Type B pancreatic cell (in vitro differentiated cells): ENCODE measurements around the gene UBASH3B. TPM values are rescaled to one million over a fixed set of nuclear protein-coding genes. Genes with fewer than 3 reads are reported as not detected.

Source experiments
- DNase-seq: peaks from one replicate; pipeline ENCODE4 v3.0.0; 2021; ENCODE audit warnings: mixed read lengths; ENCODE audit not compliant: unreplicated experiment; ENCODE audit errors: extremely low spot score
- H3K27ac Mint-ChIP-seq: 2 replicates; pipeline ENCODE4 v1.8.0; 2021; ENCODE audit warnings: mild to moderate bottlenecking, mixed read lengths
- H3K27me3 Mint-ChIP-seq: 2 replicates; pipeline ENCODE4 v1.8.0; 2021; ENCODE audit warnings: mixed read lengths
- H3K36me3 Mint-ChIP-seq: 2 replicates; pipeline ENCODE4 v1.8.0; 2021; ENCODE audit warnings: mixed read lengths
- H3K4me1 Mint-ChIP-seq: one replicate; pipeline ENCODE4 v1.8.0; 2021; ENCODE audit warnings: mixed read lengths; ENCODE audit not compliant: unreplicated experiment
- H3K4me3 Mint-ChIP-seq: 2 replicates; pipeline ENCODE4 v1.8.0; 2021; ENCODE audit warnings: mild to moderate bottlenecking, mixed read lengths
- H3K9me3 Mint-ChIP-seq: 2 replicates; pipeline ENCODE4 v1.8.0; 2021; ENCODE audit warnings: mixed read lengths
- total RNA-seq: library from RNA; stranded (reverse); gene quantifications from 2 replicates; pipeline ENCODE4 v1.2.1, GENCODE V29; 2021; ENCODE audit warnings: low replicate concordance
- TF ChIP-seq, protein P1 (sequence below): fragments of 200-600 bp; sonication (generic); conservative IDR thresholded peaks from 2 replicates; pipeline ENCODE4 v1.5.0; 2021; ENCODE audit warnings: antibody characterized with exemption, mild to moderate bottlenecking

The UBASH3B gene
- total RNA-seq, 1 donor from 2014 or later, result 8.6 TPM

DNA sequence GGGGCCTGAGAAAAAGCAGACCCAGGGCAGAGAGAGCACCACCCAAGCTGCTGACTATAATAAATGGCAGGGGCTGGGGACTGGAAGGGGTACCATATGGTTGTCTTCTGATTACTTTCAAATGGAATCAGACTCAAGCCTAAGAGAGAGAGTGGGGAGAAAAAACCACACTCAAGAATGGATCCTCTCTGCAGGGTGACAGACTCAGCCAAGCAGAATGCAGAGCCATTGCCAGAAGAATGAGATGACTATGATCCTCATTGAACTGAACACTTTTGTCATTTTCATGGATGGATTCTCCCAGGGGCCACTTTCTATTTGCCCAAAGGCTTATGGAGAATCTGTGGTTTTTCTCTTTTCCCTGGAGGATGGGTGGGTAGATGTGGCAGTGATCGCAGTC is 8.7 kb downstream of the UBASH3B start:
- Mint-ChIP-seq H3K27me3 (peaks cover 12% of the 10 kb centered on the region), H3K4me3 (no peak overlapping the region), H3K36me3 (peaks cover 2% of the 10 kb centered on the region), H3K9me3 (peaks cover 2% of the 10 kb centered on the region), H3K4me1 (peaks cover 10% of the 10 kb centered on the region), H3K27ac (no peak overlapping the region)
- no peak for DNase-seq
- TF ChIP-seq, protein P1, sequence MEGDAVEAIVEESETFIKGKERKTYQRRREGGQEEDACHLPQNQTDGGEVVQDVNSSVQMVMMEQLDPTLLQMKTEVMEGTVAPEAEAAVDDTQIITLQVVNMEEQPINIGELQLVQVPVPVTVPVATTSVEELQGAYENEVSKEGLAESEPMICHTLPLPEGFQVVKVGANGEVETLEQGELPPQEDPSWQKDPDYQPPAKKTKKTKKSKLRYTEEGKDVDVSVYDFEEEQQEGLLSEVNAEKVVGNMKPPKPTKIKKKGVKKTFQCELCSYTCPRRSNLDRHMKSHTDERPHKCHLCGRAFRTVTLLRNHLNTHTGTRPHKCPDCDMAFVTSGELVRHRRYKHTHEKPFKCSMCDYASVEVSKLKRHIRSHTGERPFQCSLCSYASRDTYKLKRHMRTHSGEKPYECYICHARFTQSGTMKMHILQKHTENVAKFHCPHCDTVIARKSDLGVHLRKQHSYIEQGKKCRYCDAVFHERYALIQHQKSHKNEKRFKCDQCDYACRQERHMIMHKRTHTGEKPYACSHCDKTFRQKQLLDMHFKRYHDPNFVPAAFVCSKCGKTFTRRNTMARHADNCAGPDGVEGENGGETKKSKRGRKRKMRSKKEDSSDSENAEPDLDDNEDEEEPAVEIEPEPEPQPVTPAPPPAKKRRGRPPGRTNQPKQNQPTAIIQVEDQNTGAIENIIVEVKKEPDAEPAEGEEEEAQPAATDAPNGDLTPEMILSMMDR, result no peak

DNA sequence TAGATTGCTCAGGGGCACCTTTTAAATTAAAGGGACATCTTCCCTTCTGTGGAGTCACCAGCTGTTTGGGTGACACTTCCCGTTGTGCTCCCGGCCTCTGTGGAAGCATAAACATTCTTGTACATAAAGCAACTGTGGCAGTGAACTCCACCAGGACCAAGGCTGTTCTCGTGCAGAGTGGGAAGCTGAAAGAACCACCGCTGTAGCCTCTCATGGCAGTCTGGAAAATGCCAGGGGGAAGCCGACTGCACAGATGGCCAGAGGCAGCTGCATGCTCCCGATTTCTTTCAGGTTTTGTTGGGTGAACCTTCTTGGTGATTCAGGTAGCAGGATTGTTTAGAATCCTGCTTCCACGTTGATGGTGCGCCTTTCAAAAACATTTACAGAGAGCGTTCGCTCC is 10.3 kb downstream of the UBASH3B start:
- H3K27ac Mint-ChIP-seq, result no peak overlapping the region
- no peak overlapping the region for H3K4me3 Mint-ChIP-seq
- peaks cover 2% of the 10 kb centered on the region for H3K27me3 Mint-ChIP-seq
- peaks cover 4% of the 10 kb centered on the region for H3K36me3 Mint-ChIP-seq
- peaks cover 3% of the 10 kb centered on the region for H3K4me1 Mint-ChIP-seq
- TF ChIP-seq, protein P1, result no peak
- DNase-seq, result no peak
- H3K9me3 Mint-ChIP-seq, result peaks cover 6% of the 10 kb centered on the region

DNA sequence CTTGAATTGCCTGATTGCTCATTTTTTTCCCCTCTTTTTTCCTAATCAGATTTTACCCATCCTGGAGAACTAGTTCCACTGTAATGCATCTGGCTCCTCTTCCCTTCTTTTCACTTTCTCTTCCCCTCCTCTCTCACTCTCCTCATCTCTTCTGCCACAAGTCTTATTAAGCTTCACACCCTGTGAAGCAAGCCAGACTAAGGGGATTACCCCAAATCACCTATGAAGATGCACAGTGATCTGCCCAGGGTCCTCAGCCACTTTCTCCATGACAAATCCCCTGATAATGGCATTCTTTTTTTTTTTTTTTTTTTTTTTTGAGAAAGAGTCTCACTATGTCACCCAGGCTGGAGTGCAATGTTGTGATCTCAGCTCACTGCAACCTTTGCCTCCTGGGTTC is 11.2 kb downstream of the UBASH3B start:
- DNase-seq, result no peak
- Mint-ChIP-seq H3K36me3 (peaks cover 8% of the 10 kb centered on the region), H3K4me1 (no peaks in the 10 kb centered on the region), H3K4me3 (no peak overlapping the region), H3K9me3 (peaks cover 6% of the 10 kb centered on the region), H3K27me3 (no peaks in the 10 kb centered on the region), H3K27ac (no peak overlapping the region)
- TF ChIP-seq, protein P1, result no peak

DNA sequence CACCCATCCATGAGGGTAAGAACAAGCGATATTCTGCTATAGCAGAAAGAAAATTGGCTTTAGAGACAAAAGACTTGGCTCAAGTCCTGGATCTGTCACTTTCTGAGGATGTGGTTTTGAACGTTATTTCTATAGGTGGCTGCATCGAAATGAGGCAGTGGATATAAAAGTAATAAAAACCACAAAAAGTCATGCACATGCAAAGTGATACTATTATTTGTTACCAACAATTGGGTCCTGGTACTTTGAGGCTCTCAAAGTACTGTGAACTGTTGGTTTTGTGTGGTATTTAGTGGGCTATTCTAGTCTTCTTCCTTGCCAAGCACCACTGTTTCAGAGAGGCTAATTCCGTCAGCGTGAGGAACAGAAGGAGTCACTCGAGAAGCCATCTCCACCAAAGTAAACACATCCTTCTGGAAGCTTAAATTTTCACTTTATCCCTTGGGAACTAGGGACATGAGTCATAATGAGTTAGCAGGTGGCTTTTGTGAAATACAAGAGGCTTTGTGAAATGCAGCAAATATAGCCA is 13.1 kb downstream of the UBASH3B start:
- Mint-ChIP-seq H3K9me3 (peaks cover 6% of the 10 kb centered on the region), H3K27ac (no peak overlapping the region), H3K27me3 (no peaks in the 10 kb centered on the region), H3K4me3 (no peak overlapping the region), H3K36me3 (peaks cover 8% of the 10 kb centered on the region), H3K4me1 (peaks cover 5% of the 10 kb centered on the region)
- TF ChIP-seq, protein P1, result no peak
- DNase-seq, result no peak

DNA sequence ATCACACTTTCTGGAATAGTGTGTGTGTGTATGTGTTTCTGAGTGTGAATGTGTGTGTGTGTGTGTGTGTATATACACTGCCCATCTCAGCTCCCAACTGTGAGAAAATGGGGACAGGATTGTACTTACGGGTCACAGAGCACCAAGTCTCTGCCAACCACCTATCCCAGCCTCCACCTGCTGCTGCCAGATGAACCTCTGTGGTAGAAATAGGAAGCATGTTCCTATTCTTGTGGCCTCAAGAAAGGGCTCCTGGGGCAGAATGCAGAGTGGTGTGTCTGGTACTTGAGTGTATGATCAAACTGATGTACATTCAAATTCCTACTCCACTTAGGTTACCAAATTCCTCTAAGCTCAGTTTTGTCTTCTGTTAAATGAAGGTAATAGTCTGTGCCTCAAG is 14.6 kb downstream of the UBASH3B start:
- TF ChIP-seq, protein P1, result no peak
- Mint-ChIP-seq H3K4me3 (no peak overlapping the region), H3K36me3 (peaks cover 8% of the 10 kb centered on the region), H3K27ac (no peak overlapping the region), H3K4me1 (peaks cover 6% of the 10 kb centered on the region), H3K9me3 (peaks cover 6% of the 10 kb centered on the region), H3K27me3 (no peaks in the 10 kb centered on the region)
- no peak for DNase-seq

DNA sequence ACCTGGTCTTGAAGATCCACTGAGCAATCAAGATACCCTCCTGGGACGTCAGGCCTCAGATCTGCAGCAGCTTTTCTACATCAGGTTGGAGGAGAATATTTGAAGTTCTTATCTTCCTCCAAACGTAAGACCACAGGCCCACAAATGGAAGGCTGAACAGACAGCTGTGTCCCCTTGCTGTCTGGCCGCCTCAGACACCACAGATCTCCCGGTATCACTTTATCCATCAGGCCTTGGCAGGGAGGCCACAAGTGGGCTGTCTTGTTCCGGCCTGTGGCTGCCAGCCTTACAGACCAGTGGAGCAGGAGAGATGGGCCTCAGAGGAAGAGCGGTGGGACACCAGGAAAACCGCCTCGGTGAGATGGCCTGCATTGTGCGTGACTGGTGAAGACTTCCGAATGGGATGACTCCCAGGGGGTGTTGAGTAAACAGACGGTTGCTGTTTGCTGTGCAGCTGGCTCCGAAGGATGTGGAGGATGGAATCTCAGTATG is 15.9 kb downstream of the UBASH3B start:
- peaks cover 13% of the 10 kb centered on the region for H3K4me1 Mint-ChIP-seq

More for the DNA sequence above, 15.9 kb downstream of the UBASH3B start:
- no peak overlapping the region for H3K27ac Mint-ChIP-seq
- no peak overlapping the region for H3K4me3 Mint-ChIP-seq
- DNase-seq, result no peak
- peaks cover 6% of the 10 kb centered on the region for H3K9me3 Mint-ChIP-seq
- H3K27me3 Mint-ChIP-seq, result no peaks in the 10 kb centered on the region
- H3K36me3 Mint-ChIP-seq, result peaks cover 8% of the 10 kb centered on the region
- TF ChIP-seq, protein P1, result no peak
